RKO (cell line): ENCODE data around the gene ANKHD1.
A peak's percentile ranks its signal among the peaks of the same experiment; 100 is the strongest.

Experiments
- DNase-seq: peaks from one replicate; pipeline ENCODE4 v3.0.0-alpha.2; 2016; ENCODE audit warnings: low spot score

Gene ANKHD1

DNA sequence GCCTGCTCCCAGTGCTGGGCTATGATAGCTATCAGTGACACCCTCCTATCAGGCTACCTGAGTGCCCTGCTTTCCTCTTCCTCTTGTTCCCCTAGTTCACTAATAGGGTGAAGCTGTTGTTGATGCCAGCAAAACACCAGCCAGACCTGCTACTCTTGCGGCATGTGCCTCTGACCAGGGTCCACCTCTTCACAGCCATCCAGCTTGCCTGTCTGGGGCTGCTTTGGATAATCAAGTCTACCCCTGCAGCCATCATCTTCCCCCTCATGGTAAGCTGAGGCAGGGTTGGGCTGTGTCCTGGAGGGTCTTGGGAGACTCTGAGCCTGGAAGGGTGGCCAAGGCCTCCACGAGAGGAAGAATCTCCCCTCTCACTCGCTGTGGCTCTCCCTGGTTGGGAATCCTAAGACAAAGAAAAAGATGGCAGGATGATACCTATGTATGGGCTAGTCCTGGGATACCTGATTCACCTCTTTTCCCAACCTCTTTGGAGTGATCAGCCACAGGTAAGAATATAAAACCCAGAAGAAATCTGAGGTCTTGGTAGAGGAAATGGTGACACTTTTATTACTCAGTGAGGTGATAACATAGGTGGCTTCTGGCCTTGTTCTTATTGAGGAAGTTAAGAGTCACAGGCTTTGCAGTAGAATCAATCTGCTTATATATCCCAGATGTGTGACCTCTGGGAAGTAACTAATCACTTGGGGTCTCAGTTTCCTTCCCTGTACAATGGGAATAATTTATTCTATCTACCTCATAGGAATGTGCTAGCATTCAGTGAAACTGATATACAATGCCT lies 30.1 kb upstream of the ANKHD1 start:
- DNase-seq, result no peak

DNA sequence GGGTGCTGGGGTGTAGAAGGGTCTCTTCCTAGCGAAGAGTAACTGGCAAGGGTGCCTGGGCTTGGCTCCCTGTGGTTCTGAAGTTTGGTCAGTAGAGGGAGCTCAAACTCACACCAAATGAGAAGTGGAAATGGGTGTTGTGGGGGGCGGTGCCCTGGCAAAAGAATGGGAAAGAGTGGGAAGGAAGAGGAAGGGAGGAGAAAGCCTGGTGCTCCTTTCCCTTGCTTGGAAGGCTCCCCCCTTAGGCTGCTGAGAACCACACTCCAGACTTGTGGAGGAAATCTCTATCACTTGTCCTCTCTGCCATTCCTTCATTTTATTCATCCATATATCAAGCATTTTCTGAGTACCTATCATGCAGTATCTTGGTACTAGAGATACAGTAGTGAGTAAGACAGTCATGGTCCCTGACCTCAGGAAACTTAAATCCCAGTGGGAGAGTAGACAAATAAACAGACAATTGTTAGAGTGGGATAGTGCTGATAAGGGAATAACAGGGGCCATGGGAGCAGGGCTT lies 28.6 kb upstream of the ANKHD1 start:
- peak; percentile 77 for DNase-seq

DNA sequence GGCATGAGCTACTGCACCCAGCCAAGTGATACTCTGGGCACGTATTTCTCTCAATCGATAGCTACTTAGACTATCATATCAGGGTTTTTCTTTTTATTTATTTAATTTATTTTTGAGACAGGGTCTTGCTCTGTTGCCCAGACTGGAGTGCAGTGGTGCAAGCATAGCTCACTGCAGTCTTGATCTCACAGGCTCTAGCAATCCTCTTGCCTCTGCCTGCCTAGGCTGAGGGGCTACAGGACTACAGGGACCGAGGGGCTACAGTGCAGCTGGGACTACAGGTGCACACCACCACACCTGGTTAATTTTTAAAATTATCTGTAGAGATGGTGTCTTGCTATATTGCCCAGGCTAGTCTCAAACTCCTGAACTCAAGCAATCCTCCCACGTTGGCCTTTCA lies 20.3 kb upstream of the ANKHD1 start:
- DNase-seq, result no peak

DNA sequence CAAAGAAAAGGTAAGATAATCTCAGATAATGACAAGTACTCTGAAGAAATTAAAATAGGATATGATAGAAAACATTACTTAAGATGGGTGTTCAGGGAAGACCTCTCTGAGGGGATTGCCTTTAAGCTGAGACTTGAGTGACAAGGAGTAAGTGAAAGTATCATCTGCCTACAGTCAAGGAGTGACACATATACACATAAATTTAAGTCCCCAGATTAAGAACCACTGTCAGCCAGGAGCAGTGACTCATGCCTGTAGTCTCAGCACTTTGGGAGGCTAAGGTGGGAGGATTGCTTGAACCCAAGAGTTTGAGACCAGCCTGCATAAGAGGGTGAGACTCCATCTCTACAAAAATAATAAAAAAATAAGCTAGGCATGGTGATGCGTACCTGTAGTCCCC lies 19.7 kb upstream of the ANKHD1 start:
- DNase-seq, result no peak

DNA sequence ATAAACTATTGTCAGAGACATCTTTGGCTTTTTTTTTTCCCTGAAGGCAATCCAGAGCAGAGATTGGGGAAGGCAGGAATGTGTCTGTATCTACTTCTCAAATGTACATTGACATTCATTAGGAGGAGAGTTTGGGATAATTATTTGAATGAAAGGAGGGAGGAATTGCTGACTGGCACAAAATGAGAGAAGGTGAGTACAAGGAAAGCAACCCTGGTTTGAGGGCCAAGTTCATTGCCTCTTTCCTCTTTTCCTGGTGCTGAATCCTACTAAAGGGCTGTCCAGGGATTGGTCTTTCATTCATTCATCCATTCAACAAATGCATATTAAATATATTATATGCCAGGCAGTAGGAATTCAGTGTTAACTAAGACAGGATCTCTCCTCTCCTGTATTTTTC lies 18.8 kb upstream of the ANKHD1 start:
- DNase-seq, result no peak

DNA sequence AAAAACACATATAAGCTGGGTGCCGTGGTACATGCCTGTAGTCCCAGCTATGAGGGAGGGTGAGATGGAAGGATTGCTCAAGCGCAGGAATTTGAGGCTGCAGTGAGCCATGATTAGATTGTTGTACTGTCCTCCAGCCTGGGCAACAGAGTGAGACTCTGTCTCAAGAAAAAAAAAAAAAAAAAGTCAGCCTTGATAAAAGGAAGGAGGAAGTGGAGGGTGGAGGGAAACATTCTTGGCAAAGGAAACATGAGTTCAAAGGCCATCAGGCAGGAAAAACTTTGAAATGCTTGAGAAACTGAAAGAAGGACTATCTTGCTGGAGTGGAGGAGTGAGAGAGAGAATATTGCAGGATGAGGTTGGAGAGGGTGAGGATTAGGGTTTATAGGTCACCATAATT lies 18.3 kb upstream of the ANKHD1 start:
- DNase-seq, result no peak

DNA sequence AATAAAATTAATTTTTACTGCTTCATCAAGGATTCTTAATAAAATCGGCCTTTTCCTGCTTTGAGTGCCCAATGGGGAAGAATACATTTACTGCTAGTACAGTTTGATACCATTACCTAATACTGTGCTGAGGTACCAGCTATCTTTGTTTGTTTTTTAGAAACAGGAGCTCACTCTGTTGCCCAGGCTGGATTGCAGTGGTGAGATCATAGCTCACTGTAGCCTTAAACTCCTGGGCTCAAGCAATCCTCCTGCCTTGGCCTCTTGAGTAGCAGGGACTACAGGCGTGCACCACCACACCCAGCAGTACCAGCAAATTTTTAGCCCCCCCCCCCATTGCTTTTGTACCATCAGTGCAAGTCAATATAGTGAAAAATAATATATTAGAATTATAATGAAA lies 13.6 kb upstream of the ANKHD1 start:
- DNase-seq, result no peak

DNA sequence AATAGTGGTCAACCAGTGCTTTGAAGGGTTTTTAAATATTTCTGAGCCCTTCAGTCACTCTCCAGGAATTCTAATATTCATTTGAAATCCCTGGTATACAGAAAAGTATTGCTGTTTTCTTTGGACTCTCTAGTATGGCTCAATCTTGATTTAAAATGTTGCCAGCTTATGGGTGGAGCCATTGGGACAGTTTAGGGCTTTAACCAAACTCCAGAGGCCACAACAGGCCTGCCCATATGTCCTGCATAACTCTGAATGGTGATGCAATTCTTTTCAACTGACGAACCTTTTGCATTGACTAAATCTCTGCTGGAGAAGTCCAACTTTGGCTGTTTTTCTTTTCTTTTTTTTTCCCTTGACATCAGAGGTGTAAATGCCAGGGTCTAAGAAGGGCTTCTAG lies 10.3 kb upstream of the ANKHD1 start:
- DNase-seq, result no peak

DNA sequence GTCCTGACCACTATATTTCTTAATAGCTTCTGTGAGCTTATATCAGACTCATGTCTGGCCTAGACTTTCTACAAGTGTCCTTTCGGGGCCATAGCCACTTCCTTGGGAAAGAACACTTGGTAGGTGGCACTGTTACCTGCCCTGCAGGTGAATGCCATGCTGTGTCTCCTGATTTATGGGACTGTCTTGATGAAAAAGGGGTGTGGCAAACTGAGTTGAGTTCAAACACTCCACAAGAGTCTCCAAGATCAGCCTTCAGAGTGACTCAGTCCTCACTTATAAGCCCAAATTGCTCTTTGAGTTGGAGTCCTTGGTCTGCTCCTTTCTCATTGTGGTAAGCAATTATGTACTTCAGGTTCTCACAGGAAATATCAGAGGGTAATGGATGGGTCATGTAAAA lies 9.9 kb upstream of the ANKHD1 start:
- DNase-seq, result no peak

DNA sequence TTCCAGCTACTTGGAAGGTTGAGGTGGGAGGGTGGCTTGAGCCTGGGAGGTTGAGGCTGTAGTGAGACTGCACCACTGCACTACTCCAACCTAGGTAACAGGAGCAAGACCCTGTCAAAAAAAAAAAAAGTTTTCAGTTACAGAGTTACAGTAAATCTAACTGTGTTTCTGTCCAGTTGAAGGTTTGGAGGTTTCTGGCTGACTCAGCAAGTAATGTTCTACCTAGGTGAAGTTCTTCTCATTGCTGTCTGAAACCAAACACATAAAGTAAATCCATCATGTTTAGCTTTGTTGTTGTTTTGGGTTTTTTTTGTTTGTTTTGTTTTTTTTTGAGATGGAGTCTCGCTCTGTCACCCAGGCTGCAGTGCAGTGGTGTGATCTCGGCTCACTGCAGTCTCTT lies 7.9 kb upstream of the ANKHD1 start:
- no peak for DNase-seq

DNA sequence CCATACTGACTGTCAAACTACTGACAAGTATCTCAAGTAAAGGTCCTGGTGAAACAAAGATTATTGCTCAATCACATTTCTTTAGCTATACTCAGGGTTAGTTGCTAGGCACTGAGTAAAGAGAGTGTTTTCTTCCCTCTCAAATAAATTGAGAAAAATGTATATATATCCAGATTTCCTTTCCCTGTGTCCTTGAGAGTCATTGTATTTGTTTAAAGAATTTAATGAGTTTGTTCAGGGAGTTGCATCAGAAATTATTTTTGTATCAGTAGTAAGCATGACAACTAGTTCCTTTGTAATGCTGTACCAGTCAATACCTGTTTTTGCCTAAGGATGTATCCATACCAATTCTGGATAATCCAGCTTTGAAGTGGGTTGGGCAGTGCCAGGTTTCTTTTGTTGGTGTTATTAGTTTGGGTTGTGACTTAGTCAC lies 3.2 kb upstream of the ANKHD1 start:
- DNase-seq, result no peak

DNA sequence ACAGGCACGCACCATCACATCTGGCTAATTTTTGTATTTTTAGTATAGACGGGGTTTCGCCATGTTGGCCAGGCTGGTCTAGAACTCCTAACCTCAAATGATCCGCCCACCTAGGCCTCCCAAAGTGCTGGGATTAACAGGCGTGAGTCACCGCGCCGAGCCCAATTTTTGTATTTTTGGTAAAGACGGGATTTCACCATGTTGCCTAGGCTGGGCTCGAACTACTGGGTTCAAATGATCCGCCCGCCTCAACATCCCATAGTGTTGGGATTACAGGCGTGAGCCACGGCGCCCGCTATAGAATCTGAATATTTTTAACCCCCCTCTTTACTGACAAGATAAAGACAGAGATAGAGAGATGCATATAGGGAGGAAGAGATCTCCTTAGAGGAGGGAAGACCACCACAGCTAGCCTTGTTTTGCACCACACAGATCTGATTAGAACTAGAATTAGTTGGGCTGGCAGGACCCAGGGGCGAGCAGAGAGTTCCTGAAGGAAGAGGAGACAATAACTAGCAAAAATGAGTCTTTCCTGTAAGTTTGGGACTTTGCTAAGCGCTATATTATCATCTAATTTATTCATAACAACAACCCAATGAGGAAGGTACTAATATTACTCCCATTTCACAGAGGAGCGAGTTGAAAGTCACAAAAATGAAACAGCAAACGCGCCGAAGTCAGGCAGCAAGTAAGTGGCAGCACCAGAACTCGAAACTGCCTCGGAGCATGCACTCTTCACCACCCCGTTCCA lies 1.5 kb upstream of the ANKHD1 start:
- peak; percentile 67 for DNase-seq

DNA sequence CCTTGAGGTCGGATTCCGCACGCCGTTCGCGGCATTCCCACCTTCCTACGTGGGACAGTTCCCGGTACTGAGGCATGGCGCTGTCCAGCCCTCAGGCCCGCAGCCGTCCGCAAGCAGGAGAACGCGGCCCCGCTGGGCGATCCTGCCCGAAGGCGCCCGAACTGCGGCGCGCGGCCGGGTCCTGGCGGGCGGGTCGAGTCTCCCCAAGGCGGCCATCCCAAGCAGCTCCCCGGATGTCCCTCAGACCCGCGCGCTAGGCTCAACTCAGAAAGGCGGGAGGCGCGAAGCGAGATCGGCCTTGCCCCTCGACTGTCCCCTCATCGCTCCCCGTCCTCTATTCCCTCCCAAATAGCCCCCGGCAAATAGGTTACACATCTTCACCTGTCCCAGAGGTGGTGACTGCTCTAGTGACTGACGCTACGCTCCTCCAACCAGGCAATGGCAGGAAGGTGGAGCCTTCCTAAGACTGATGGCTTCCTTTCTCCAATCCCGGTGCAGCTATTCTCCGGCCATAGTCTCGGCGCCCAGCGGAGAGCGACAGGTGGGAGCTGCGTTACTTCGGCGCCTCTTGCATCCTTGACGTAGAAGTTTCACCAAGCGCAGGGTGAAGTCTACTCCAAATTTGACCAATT lies 787 bp upstream of the ANKHD1 start:
- DNase-seq, result peak; percentile 95

DNA sequence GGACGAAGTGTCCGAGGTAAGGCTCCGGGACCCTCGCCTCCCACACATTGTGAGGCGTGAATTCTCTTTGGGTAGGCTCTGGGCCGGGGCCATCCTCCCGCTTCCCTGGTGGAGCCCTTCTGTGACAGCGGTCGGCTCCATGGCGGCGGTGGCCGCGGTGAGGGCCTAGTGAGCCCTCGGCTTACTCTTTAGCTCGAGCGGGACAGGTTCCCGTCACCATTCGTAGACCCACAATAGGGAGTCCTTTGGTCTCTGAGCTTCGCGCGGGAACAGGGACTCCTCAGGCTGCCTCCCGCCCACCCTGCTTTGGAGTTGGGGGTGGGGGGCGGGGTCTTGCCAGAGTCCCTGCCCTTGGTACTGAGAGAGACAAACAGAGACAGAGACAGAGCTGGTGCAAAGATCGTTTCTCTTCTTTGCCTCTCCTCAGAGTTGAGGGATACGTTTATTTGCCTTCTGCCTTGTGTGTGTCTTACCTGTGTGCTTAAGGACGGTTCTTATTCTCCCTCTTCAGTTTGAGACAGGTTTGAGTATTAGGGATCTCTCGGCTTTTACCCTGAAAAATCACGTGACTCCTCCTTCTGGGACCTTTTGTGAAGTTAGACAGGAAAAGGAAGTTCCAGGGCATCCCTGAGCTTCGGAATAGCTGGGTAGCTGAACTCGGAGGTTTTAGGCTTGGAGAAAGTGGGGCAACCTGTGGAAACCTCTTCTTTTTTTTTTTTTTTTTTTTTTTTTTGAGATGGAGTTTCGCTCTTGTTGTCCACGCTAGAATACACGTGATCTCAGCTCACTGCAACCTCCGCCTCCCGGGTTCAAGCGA lies 833 bp downstream of the ANKHD1 start:
- DNase-seq, result peak; percentile 75

DNA sequence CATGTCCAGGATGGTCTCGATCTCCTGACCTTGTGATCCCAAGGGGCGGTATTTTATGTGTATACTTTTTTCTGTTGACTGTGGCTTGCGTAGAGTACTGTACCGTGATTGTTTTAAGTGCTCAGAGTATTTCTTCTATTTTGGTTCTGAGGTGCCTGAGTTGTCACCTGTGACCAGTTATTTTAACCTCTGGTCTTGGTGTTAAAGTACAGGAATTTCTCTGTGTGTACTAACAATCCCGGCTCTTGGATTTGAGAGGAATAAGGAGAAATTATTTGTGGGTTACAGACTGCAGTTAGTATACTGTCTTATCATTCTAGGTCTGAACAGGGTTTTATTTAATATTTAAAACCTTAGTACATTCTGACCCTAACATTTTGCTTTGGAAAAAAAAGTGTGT lies 2.0 kb downstream of the ANKHD1 start:
- no peak for DNase-seq

DNA sequence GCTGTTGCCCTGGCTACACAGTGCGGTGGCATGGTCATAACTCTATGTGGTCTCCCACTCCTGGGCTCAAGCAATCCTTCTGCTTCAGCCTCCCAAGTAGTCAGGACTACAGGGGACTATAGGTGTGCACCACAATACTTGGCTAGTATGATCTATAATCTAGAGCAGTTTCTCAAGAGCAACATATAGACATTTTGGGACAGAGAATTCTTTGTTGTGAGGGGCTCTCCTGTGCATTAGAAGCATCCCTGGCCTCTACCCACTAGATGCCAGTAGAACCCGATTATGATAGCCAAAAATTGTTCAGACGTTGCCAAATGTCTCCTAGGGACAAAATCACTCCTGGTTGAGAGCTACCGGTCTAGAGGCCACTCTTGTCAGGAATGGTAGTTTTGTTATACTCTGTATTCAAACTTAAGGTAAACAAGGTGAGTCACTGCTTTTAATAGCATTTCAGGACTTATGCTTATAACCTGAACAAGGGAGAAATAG lies 7.2 kb downstream of the ANKHD1 start:
- no peak for DNase-seq

DNA sequence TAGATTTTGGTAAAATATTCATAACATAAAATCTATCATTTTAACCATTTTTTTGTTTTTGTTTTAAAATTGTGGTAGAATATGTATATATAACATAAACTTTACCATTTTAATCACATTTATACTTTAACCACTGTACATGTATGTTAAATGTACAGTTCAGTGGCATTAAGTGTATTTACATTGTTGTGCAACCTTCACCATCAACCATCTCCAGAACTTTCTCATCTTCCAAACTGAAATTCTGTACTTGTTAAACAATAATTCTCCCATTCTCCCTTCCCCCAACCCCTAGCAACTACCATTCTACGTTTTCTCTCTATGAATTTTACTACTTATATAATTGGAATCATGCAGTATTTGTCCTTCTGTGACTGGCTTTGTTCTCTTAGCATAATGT lies 11.6 kb downstream of the ANKHD1 start:
- DNase-seq, result no peak

DNA sequence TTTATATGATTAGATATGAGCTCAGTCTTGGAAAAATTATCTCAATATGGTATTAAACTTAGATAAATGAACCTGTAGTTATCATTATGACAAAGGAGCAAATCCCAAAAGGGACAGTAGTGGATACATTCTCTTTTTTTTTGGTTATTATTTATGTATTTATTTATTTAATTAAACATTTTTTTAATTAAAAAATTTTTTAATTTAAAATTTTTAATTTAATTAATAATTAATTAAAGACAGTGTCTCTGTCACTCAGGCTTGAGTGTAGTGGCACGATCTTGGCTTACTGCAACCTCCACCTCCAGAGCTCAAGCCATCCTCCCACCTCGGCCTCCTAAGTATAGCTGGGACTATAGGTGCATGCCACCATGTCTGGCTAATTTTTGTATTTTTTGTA lies 15.6 kb downstream of the ANKHD1 start:
- DNase-seq, result no peak

DNA sequence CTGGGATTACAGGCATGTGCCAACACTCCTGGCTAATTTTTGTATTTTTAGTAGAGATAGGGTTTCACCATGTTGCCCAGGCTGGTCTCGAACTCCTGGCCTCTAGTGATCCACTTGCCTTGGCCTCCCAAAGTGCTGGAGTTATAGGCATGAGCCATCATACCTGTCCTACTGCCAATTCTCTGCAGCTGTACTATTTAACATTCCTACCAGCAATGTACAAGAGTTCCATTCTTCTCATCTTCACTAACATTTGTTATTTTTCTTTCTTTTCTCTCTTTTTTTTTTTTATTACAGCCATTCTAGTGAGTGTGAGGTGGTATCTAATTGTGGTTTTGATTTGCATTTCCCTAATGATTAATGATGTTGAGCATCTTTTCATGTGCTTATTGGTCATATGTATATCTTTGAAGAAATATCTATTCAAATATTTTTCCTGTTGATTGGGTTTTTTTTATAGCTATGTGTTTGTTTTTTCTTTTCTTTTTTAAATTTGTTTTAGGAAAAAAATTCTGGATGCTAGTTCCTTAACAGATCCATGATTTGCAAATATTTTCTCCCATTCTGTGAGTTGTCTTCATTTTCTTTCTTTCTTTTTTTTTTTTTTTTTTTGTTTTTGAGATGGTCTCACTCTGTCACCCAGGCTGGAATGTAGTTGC lies 17.4 kb downstream of the ANKHD1 start:
- no peak for DNase-seq

DNA sequence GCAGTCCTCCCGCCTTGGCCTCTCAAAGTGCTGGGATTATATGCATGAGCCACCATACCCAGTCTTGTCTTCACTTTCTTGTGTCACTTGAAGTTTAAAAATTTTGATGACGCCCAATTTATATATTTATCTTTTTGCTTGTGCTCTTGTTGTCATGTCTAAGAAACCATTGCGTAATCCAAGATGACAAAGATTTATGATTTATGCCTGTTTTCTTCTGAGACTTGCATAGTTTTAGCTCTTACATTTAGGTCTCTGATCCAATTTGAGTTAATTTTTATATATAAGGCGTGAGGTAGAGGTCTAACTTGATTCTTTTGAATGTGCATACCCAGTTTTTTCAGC lies 18.6 kb downstream of the ANKHD1 start:
- no peak for DNase-seq

DNA sequence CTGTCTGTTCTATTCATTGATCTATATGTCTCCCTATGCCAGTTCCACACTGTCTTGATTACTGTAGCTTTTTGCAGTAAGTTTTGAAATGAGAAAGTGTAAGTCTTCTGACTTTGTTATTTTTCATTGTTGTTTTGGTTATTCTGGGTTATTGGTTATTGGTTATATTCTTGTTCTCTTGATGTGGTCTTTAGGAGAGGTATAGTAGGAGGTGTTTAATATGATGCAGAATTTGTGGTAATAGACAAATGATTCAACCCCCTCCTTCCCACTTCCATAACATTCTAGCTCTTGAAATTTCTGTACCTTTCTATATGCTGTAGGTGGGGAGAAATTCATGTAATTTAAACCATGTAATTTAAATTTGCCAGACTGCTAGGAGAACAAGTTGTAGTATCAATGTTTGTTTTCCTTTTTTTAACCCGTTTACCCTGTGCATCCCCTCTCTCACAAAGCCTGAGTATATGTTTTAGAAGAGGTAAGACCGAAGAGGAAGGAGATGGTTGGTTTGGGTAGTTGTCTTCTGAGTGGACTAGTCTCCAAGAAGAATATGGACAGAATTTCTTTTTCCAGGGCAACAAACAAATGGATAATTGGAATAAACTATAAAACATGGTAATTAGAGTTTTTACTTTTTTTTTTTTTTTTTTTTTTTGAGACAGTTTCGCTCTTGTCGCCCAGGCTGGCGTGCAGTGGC lies 19.2 kb downstream of the ANKHD1 start:
- no peak for DNase-seq
